Epidermal melanocyte (primary cell): ENCODE measurements around the gene CHAF1A.

Experiments
- DNase-seq: peaks from one replicate; pipeline ENCODE4 v3.0.0; 2011; ENCODE audit warnings: low spot score; ENCODE audit not compliant: insufficient read length

Gene CHAF1A

DNA sequence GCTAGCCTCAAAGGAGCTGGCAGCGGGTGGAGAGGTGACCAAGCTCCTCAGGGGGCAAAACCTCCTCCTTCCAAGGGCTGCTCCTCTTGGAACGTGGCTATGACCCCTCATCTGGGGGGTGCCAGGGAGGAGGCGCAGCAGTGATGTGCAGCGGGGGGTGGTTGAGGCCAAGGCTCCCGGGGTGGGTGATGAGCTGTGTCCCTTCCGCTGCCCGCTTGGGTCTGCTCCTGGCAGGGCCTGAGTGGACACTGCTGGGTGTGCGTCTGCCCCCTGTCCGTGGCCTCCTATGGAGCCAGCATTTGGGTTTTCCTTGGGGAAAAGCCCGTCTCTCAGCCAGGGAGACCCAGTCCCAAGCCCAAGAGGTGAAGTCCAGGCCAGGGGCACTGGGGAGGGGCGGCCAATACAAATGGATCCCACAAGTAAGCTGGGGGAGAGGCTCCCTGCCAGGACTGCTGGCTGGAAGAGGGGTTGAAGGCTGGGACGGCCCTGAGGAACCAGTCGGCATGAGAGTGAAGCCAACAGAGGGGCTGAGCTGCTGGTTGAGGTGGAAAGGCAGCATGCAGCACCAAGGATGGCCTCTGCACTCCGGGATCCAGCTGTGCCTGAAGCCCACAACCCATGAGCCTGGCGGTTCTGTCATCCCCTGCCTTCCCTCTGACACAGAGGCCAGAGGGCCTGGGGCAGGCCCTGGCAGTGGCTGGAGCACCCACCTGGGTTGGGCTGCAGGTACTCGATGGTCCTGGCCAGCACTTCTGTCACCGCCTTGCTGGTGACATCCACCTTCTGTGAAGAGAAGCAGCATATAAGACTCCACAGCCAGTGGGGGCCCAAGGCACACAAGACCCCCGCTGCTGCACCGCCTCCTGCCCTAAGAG, 36.4 kb upstream of the CHAF1A start:
- no peak for DNase-seq

GRCh38 chr19:4366666-4367335, 35.6 kb upstream of the CHAF1A start:
- no peak for DNase-seq

- DNase-seq: peak; percentile 3
Observed at GRCh38 chr19:4367336-4367723, 35.1 kb upstream of the CHAF1A start.

- DNase-seq: no peak
Observed at GRCh38 chr19:4367781-4368127, 34.7 kb upstream of the CHAF1A start.

- no peak for DNase-seq
Observed at GRCh38 chr19:4368128-4368820, 34.2 kb upstream of the CHAF1A start.

- peak; percentile 11 for DNase-seq
Observed at GRCh38 chr19:4369109-4369887, 33.1 kb upstream of the CHAF1A start.

DNA sequence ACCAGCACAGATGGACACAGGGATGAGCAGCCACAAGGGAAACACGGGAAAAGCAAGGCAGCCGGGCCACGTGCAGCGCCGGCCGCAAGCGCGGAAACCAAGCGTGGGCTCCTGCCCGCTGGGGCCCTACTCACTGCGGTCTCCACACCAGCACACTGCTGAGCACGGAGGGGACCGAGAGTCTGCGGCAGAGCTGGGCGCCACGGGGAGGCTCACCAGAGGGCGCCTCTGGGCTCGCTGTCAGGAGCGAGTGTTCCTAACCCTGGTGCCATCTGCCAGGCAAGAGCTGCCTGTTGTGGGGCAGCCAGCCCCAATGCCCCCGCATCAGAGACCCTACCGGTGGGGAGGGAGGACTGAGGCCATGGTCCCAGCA, 32.6 kb upstream of the CHAF1A start:
- peak; percentile 43 for DNase-seq

DNA sequence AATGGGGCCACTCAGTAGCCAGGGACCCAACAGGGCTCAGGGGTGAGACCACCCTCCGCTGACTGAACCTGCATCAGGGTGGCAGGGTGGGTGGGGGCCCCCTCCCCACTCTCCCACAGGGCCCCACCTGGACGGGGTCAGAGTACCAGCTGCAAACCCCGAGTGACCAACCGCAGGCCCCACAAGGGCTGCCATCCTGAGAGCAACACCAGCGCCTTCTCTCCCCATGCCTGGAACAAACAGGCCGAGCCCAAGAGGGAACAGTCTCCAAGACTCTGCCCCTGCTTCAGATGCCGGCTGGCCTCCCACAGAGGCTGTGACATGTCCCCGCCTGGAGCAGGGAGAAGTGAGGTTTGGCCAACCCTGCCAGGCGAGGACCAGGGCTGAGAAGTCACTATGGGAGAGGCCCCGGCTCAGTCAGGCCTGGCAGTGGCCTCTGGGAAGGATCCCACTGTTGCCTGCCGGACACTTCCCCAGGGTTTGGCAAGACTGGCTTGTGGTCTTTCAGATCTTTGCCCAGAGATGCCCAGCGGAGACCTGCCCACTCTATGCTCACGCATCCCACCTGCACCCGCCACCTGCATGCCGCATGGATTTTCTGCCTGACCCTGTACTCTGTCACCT, 31.9 kb upstream of the CHAF1A start:
- DNase-seq: no peak

DNA sequence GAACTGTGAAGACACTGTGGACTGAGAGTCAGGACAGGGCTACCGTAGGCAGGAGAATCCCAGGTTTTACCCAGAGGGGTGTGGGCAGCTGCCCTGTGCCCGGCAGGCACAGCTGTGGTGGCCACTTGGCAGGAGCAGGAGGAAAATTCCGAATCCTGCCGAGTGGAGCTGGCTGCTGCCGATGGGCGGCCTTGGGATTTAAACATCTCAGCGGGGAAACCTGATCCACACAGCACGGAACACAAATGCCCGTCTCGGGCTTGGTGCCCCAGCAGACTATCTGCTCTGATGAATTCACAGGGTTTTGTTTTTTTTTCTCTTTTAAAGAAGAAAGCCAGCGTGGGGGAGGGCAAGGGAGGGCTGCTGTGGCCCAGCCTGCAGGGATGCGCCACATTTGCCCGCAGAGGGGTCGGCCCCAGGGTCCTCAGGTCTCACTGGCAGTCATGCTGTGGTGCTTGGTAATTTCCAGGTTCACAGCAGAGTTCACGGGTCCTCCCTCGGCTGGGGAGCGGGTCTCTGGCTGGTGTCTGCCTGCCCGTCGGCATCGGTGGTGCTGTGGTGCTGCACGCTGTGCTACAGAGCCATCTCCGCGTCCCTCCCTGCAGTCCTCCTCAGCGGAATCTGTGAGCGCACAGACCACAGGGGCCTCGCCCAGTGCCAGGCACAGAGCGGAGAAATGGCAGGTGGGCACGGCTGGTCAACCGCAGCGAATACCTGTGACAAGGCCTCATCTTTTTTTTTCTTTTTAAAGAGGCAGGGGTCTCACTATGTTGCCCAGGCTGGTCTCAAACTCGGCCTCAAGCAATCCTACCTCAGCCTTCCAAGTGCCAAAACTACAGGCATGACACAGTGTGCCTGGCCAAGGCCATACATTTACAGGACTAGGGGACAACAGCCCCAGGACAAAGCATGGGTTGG, 30.9 kb upstream of the CHAF1A start:
- DNase-seq: no peak

GRCh38 chr19:4372165-4373012, 30.1 kb upstream of the CHAF1A start:
- no peak for DNase-seq

GRCh38 chr19:4373013-4373367, 29.4 kb upstream of the CHAF1A start:
- no peak for DNase-seq

DNA sequence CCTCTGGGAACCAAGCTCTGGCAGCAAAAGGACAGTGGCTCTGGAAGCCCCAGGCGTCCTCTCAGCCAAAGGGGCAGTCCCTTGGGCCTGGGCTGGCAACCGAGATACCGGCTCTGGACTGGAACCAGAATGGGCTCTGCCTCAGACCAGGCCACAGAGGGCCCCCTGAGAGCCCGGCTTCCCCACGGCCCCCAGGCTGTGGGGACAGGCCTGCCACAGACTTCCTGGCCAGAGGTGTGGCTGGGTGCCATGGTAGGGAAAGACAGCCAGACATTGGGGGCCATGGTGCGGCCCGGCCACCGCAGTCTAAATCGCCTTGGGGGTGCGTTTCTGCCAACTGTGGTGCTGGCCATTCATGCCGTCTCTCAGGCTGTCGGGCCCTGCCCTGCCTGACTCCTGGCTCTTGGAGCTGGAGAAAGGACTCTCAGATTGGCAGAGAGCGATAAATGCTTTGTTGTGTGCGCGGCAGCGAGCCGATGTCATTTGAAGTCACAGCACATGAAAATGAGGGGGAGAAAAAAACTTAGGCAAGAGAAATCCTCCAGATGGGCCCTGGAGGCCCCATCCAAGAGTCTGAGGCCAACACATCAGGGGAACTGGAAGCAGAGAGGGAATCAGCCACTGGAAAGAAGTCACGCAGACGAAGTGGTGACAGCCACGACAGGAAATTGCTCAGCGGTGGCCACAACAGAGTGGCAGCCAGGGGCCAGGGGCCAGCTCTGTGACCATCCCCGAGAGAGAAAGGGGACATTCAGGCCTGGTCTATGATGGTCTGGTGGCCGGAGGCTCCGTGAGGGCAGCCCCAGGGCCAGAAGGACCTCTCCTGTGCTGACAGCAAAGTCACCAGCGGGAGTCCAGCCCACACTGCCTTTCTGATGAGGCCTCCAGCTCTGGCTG, 28.6 kb upstream of the CHAF1A start:
- DNase-seq: no peak

DNA sequence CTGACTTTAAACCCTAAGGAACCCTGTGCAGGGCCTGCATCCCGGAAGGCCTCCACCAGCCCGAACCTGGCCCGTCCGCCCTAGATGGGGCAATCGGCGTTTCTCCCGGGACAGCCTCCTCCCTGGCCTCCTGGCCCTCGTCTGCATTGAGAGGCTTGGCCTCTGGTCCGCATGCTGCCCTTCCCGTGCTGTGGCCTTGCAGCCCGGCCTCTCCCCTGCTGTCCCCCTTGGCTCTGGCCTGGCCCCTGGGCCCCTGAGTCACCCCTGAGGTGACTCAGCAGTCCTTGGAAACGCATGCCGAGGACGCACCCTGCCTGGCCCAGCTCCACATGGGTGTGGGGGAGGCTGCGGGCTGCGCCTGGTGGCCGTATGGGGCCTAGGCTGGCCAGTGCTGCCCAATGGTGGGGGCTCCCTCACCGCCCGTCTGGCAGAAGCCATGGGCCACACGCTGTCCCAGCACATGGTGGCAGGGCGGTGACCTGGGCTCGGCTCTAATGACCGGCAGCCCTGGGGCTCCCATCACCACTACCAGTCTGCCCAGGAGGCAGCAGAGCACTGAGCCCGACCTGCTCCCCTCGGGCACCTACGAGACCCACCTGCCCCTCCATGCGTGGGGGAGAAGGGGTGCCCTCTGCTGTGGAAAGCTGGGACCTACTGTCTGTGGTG, 27.8 kb upstream of the CHAF1A start:
- DNase-seq: no peak

DNA sequence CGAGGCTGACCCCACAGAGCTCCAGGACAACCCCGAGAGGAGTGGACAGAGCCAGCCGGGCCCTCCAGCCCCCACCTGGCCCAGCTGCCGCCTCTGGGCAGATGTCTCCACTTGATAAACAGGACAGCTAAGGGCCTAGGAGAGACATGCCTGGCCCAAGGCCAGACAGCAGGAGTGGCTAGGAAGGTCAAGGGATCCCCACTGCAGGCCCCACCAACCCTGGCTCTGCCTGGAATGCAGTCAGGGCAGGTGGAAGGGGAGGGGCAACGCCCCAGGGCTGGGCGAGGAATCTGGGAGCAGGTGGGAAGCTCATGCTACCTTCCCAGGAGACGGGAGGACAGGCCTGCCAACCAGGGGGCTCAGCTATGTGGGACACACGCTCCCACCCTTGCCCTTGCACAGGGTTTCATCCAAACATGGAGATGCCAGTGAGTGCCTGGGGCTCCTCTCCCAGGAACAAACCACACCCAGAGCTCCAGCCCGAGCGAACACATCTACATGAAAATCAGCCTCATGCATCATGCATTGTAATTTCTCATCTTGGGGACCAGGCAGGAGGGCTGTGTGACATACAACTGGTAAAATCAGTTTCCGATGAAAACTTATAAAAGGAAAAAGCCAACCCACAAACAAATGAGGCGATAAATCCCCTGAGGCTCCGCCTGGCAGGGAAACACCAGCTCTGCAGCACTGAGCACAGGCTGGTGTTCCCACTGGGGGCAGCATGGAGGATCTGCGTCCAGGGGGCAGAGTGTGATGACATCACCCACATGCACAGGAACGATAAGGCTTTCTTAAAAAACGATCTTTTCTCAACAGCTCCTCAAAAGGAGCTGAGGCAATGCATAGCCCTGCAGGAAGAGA, 27.0 kb upstream of the CHAF1A start:
- no peak for DNase-seq

DNA sequence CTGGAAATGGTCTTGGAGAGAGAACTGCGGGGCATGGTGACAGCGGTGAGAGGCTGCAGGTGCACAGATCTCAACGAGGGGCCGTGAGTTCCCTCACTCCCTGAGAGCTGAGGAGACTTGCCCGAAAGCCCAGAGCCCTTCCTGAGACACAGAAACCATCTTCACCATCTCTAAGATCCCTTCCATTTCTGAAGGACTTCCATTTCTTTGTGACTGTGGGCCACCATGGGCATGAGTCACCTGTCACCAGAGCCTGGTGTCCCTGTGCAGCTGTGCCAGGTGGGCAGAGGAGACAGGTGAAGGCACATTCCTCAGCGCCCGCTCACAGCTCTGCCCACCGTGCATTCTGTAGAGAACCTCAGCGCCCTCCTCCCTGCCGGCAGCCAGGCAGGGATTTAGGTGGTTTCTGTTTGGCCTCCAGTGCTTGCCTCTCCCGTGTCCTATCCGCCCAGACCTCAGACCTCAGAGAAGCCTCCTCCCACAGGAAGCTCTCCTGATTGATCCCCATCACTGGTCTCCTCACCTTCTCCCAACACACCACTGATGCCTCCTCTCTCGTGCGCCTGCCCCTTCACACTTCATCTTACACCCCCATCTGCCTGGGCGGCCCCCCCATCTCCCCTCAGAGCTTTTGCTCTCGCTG, 26.3 kb upstream of the CHAF1A start:
- no peak for DNase-seq

DNA sequence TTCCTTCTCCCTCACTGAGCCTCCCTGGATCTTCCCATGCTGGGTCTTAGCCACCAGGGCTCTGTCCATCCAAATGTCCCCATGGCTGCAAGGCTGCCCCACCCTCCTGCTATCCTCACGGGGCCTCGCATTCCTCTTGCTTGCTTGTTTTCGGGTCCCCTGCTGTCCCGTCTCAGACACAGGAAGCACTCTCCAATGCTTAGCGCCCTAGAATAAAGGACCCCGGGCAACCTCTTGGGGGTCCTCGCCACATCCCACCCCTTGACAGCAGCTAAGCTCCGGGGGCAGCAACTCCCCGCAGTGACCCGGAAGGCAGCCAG, 25.8 kb upstream of the CHAF1A start:
- DNase-seq: no peak
